PFSK-1 (cell line): ENCODE measurements around the gene LRBA.

ENCODE experiments used
- FOXP2 ChIP-seq: optimal IDR thresholded peaks from 2 replicates; pipeline ENCODE3; 2011; ENCODE audit warnings: borderline replicate concordance, control low read depth, inconsistent platforms; ENCODE audit not compliant: insufficient read depth; ENCODE audit errors: extremely low read length, extremely low read depth
- POLR2AphosphoS5 ChIP-seq: IDR thresholded peaks from 2 replicates; pipeline ENCODE4 v1.6.1; 2012; ENCODE audit warnings: low read depth, mild to moderate bottlenecking, control low read depth, low read length, moderate library complexity
- SIN3A ChIP-seq: IDR thresholded peaks from 2 replicates; pipeline ENCODE4 v1.6.1; 2012; ENCODE audit warnings: mild to moderate bottlenecking, low read length, moderate library complexity, borderline replicate concordance; ENCODE audit not compliant: insufficient read depth
- TAF1 ChIP-seq: IDR thresholded peaks from 2 replicates; pipeline ENCODE4 v1.6.1; 2012; ENCODE audit warnings: low read length, control low read depth, borderline replicate concordance; ENCODE audit not compliant: insufficient read depth
- TF ChIP-seq, protein P1 (sequence below), 2 experiments: IDR thresholded peaks; 2 replicates each; pipeline versions ENCODE4 v1.6.1 to v1.8.0; 2011 to 2012; ENCODE audit warnings: low read depth in 2 of 2, low read length in 2 of 2, control low read depth in 1 of 2, inconsistent platforms in 1 of 2, mild to moderate bottlenecking in 1 of 2, moderate library complexity in 1 of 2; ENCODE audit not compliant: insufficient read depth in 1 of 2

Gene LRBA

GRCh38 chr4:150906987-150907633 is 108.0 kb downstream of the LRBA start:
- no peak for TF ChIP-seq POLR2AphosphoS5
- no peak for TF ChIP-seq FOXP2
- no peak for TF ChIP-seq TAF1
- TF ChIP-seq SIN3A, result no peak
- TF ChIP-seq, protein P1, sequence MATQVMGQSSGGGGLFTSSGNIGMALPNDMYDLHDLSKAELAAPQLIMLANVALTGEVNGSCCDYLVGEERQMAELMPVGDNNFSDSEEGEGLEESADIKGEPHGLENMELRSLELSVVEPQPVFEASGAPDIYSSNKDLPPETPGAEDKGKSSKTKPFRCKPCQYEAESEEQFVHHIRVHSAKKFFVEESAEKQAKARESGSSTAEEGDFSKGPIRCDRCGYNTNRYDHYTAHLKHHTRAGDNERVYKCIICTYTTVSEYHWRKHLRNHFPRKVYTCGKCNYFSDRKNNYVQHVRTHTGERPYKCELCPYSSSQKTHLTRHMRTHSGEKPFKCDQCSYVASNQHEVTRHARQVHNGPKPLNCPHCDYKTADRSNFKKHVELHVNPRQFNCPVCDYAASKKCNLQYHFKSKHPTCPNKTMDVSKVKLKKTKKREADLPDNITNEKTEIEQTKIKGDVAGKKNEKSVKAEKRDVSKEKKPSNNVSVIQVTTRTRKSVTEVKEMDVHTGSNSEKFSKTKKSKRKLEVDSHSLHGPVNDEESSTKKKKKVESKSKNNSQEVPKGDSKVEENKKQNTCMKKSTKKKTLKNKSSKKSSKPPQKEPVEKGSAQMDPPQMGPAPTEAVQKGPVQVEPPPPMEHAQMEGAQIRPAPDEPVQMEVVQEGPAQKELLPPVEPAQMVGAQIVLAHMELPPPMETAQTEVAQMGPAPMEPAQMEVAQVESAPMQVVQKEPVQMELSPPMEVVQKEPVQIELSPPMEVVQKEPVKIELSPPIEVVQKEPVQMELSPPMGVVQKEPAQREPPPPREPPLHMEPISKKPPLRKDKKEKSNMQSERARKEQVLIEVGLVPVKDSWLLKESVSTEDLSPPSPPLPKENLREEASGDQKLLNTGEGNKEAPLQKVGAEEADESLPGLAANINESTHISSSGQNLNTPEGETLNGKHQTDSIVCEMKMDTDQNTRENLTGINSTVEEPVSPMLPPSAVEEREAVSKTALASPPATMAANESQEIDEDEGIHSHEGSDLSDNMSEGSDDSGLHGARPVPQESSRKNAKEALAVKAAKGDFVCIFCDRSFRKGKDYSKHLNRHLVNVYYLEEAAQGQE (IDR thresholded peaks at IDR 0.05; ENCODE audit: insufficient read depth in 1 of 2, low read depth in 2 of 2, low read length in 2 of 2), result no peak

DNA sequence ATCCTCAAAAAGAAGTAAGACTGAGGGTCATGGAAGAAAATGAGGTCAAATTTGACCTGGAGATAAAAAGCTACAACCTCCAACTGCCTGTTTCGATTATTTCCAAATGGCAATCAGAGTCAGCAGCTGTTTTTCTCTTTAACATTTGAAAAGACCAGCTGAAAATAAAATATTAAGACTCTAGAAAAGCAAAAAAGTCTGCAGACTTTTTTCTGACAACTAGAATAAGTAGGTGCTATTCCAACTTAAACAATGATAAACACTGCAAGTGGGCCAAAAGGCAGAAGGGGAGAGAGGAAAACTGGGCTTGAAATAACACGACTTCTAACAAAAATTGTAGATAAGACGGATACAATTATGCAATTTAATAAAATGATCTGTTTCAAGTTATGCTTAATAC is 110.4 kb downstream of the LRBA start:
- TF ChIP-seq POLR2AphosphoS5 (no peak), FOXP2 (no peak), SIN3A (no peak), TAF1 (no peak)
- TF ChIP-seq, protein P1 (IDR thresholded peaks at IDR 0.05; ENCODE audit: insufficient read depth in 1 of 2, low read depth in 2 of 2, low read length in 2 of 2), result no peak

DNA sequence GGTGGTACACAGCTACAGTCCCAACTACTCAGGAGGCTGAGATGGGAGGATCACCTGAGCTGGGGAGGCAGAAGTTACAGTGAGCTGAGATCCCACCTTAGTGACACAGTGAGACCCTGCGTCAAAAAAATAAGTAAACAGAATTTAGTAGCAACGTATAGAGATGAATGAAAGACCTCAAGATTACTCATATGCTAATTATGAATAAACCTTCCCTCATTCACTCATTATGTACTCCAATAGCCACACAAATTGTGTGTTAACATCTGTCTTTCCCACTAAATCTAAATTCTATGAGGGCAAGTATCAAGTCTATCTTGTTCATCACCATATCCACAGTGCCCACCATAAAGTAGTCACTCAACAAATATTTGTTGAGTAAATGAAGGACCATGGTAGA is 111.5 kb downstream of the LRBA start:
- no peak for TF ChIP-seq TAF1
- no peak for TF ChIP-seq POLR2AphosphoS5
- no peak for TF ChIP-seq SIN3A
- TF ChIP-seq FOXP2, result no peak

DNA sequence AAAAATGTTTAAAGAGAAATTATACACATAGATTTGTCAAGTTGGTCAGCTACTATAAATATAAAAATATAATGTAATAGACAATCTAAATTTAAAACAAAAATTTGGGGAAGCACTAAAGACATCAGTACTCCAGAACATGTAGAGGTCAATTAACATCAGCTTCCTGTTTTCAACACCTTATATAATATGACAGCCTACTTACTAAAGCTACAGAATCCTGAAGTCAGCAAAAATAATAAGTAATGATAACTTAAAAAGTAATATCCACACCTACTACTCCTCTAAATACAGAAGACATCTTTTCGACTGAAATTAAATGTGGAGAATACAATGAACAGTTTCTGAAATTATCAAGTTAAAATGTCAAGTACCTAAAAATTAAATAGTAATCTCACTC is 118.6 kb downstream of the LRBA start:
- TF ChIP-seq SIN3A (no peak), POLR2AphosphoS5 (no peak)

DNA sequence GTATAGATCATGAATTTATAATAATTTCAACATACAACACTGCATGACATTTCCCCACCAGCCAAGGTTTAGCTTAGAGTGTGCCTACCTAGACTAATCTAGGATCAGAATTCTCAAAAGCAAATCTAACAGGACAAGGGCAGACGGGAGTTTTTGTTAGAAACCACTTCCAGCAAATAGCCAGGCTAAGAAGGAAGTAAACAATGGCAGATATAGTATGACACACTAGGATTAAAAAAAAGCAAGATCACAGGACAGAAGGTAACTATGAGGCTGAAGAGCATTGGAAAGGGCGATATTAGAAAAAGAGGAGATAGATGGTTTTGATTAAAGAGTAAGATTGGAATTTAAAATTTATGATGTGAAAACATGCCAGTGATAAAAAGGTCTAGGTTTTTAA is 124.8 kb downstream of the LRBA start:
- TF ChIP-seq SIN3A (no peak), POLR2AphosphoS5 (no peak), TAF1 (no peak), FOXP2 (no peak)
- TF ChIP-seq, protein P1 (IDR thresholded peaks at IDR 0.05; ENCODE audit: insufficient read depth in 1 of 2, low read depth in 2 of 2, low read length in 2 of 2), result no peak

DNA sequence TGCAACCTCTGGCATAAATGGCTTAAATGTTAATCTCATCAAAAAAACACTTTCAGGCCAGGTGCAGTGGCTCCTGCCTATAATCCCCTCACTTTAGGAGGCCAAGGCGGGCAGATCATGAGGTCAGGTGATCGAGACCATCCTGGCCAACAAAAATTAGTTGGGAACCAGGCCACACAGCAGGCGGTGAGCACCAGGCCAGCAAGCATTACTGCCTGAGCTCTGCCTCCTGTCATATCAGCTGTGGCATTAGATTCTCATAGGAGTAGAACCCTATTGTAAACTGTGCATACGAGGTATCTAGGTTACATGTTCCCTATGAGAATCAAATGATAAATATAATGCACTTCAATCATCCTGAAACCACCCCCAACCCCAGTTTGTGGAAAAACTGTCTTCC is 125.8 kb downstream of the LRBA start:
- TF ChIP-seq POLR2AphosphoS5 (no peak), SIN3A (no peak), TAF1 (no peak), FOXP2 (no peak)
- TF ChIP-seq, protein P1 (IDR thresholded peaks at IDR 0.05; ENCODE audit: insufficient read depth in 1 of 2, low read depth in 2 of 2, low read length in 2 of 2), result no peak
